GM12872 (cell line): ENCODE measurements around the gene OR11L1.

Experiments
- CTCF ChIP-seq: IDR thresholded peaks from 3 replicates; pipeline ENCODE4 v1.5.1; 2011; ENCODE audit warnings: low read depth, mild to moderate bottlenecking, low read length, moderate library complexity; ENCODE audit not compliant: insufficient read depth

The OR11L1 gene

DNA sequence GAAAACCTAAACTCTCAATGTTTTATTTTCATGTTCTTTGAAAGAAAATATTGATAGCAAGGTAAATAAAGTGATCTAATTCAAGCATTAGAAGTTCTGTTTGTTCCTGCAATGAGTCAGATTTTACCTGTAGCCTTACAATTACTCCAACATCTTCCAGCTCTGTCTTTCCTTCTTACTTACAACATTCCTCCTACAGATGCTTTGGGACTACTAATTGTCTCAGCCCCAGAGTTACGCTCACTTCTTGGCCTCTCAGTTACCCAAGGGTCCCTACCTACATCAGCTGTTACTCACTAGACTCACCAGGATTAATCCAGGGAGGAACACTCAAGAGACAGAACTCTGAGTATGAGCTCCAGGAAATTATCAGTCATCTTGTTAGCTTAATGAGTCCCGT lies 44.2 kb downstream of the OR11L1 start:
- no peak for TF ChIP-seq CTCF
